Liver (tissue), 10 donors: ENCODE measurements around the gene TBC1D13. TPM values are rescaled to one million over a fixed set of nuclear protein-coding genes. Genes with fewer than 3 reads are reported as not detected.
"Not testable (repeated sequence)": the region's sequence is repeated elsewhere in the genome, so short reads cannot be mapped to it uniquely, and the experiment has no call there.

Experiments used
- DNase-seq: peaks from one replicate; pipeline ENCODE4 v3.0.0-alpha.2; 2017; ENCODE audit warnings: low spot score
- H3K27ac ChIP-seq, 2 donors: one replicate each; pipeline ENCODE4 v1.7.0; 2013; ENCODE audit warnings: inconsistent platforms in 2 of 2, low read length in 2 of 2, control low read depth in 1 of 2, low read depth in 1 of 2, mild to moderate bottlenecking in 1 of 2
- H3K27me3 ChIP-seq, 4 donors: one replicate each; pipeline versions ENCODE4 v1.6.1 to v1.7.0; 2013; ENCODE audit warnings: low read length in 3 of 4, inconsistent platforms in 1 of 4, mild to moderate bottlenecking in 1 of 4, moderate library complexity in 1 of 4; ENCODE audit not compliant: control insufficient read depth in 4 of 4, insufficient read depth in 4 of 4
- H3K36me3 ChIP-seq, 4 donors: one replicate each; pipeline versions ENCODE4 v1.6.1 to v1.7.0; 2013; ENCODE audit warnings: low read length in 3 of 4, mild to moderate bottlenecking in 3 of 4, low read depth in 1 of 4, moderate library complexity in 1 of 4; ENCODE audit not compliant: control insufficient read depth in 4 of 4, insufficient read depth in 3 of 4
- H3K4me1 ChIP-seq, 4 donors: one replicate each; pipeline versions ENCODE4 v1.6.1 to v1.7.0; 2013; ENCODE audit warnings: low read length in 3 of 4, mild to moderate bottlenecking in 3 of 4, moderate library complexity in 1 of 4; ENCODE audit not compliant: control insufficient read depth in 4 of 4, insufficient read depth in 4 of 4
- H3K4me3 ChIP-seq, 3 donors: one replicate each; pipeline versions ENCODE4 v1.6.1 to v1.7.0; 2013; ENCODE audit warnings: low read length in 3 of 3, control low read depth in 1 of 3, low read depth in 1 of 3, mild to moderate bottlenecking in 1 of 3
- H3K9ac ChIP-seq, 2 donors: one replicate each; pipeline ENCODE4 v1.7.0; 2013; ENCODE audit warnings: low read length in 2 of 2, mild to moderate bottlenecking in 2 of 2, moderate library complexity in 2 of 2, control low read depth in 1 of 2, low read depth in 1 of 2
- H3K9me3 ChIP-seq, 4 donors: one replicate each; pipeline versions ENCODE4 v1.6.1 to v1.7.0; 2013; ENCODE audit warnings: low read length in 3 of 4; ENCODE audit not compliant: control insufficient read depth in 4 of 4
- CTCF ChIP-seq: fragments of 150-350 bp; IDR thresholded peaks from 2 replicates; pipeline ENCODE4 v1.5.1; 2017; ENCODE audit warnings: improper control_type of control experiment, low read depth, low read length; ENCODE audit not compliant: missing input control
- RAD21 ChIP-seq, 2 donors: IDR thresholded peaks; 2 replicates each; pipeline ENCODE4 v1.6.1; 2016; ENCODE audit warnings: antibody characterized with exemption in 2 of 2, mild to moderate bottlenecking in 2 of 2
- RXRA ChIP-seq, 2 donors: IDR thresholded peaks; 2 replicates each; pipeline ENCODE4 v1.6.1; 2017 to 2018; ENCODE audit warnings: antibody characterized with exemption in 2 of 2, mild to moderate bottlenecking in 1 of 2
- WGBS: extraction: QIAGEN DNeasy Blood & Tissue Kit; methylation state at CpG from one replicate; pipeline ENCODE4 v1.1.7; 2013; 5-methylcytosine and 5-hydroxymethylcytosine counted together
- polyA plus RNA-seq, 2 donors: library from polyadenylated mRNA; stranded (reverse) in 1 of 2; unstranded in 1 of 2; fragments of 200-250 nt in 1 of 2; fragments of >200 nt in 1 of 2; fragmentation: Nextera tagmentation in 1 of 2; extraction: Ambion mirVana in 1 of 2; gene quantifications; one replicate each; pipeline versions ENCODE4 v1.2.1 to v1.2.3, GENCODE V29; 2013 to 2015
- small RNA-seq: library from RNA; depleted of rRNA; stranded (forward); fragments of <200 nt; gene quantifications from one replicate; pipeline ENCODE3, GENCODE V24; 2014
- total RNA-seq, 2 donors: library from RNA; depleted of rRNA; stranded (reverse); fragments of >200 nt; gene quantifications; one replicate each; pipeline ENCODE4 v1.2.3, GENCODE V29; 2014
- donor health status: healthy.
- donor health status: healthy.
- donor health status: healthy.
- donor health status: healthy.
- donor health status: healthy.

Gene TBC1D13
- total and polyA plus RNA-seq, 4 donors: 6.3 to 11.7 (median 8.0) TPM

GRCh38 chr9:128851779-128852600 lies 64.9 kb downstream of the TBC1D13 start:
- not testable (repeated sequence) for H3K9me3 ChIP-seq
- 53% methylated on average over 10 of the region's 10 CpGs for WGBS

GRCh38 chr9:128852646-128853045 lies 65.6 kb downstream of the TBC1D13 start:
- H3K9me3 ChIP-seq, DNase-seq, H3K27ac ChIP-seq, H3K4me3 ChIP-seq, H3K36me3 ChIP-seq, H3K27me3 ChIP-seq, H3K9ac ChIP-seq: not testable (repeated sequence)
- 81% methylated on average over 2 of the region's 2 CpGs for WGBS
- H3K4me1 ChIP-seq: peaks cover 2 to 13% (median 11%) of the 10 kb centered on the region in 4 donors

More at GRCh38 chr9:128851779-128852600, 64.9 kb downstream of the TBC1D13 start:
- peak; percentile 32 to 37 for TF ChIP-seq RXRA (IDR thresholded peaks at IDR 0.05)
- peak; percentile 61 for TF ChIP-seq CTCF
- TF ChIP-seq RAD21 (IDR thresholded peaks at IDR 0.05): peak; percentile 84
- not testable (repeated sequence) for H3K27ac ChIP-seq, H3K27me3 ChIP-seq, H3K9ac ChIP-seq, H3K36me3 ChIP-seq, DNase-seq, H3K4me3 ChIP-seq
- peaks cover 2 to 13% (median 11%) of the 10 kb centered on the region in 4 donors for H3K4me1 ChIP-seq

- not testable (repeated sequence) for H3K9ac ChIP-seq, H3K27me3 ChIP-seq, H3K27ac ChIP-seq, H3K36me3 ChIP-seq, H3K9me3 ChIP-seq, H3K4me3 ChIP-seq, DNase-seq
- 96% methylated on average over 6 of the region's 6 CpGs for WGBS
- peaks cover 2 to 13% (median 11%) of the 10 kb centered on the region in 4 donors for H3K4me1 ChIP-seq
Measured at GRCh38 chr9:128854454-128854853, 67.4 kb downstream of the TBC1D13 start.

- WGBS: 97% methylated on average over 7 of the region's 7 CpGs
- H3K4me1 ChIP-seq: peaks cover 8 to 24% (median 15%) of the 10 kb centered on the region in 4 donors
- H3K4me3 ChIP-seq, H3K9ac ChIP-seq, DNase-seq, H3K27me3 ChIP-seq, H3K36me3 ChIP-seq, H3K27ac ChIP-seq, H3K9me3 ChIP-seq: not testable (repeated sequence)
Measured at GRCh38 chr9:128858476-128858875, 71.4 kb downstream of the TBC1D13 start.

Small RNA genes within 50 kb of the gene (small RNA-seq; reads per million reads assigned to genes)
- gene RF00017: not detected

Other genes with a start within 250 kb of the TBC1D13 start
- gene SPTAN1, start 234.7 kb upstream of the TBC1D13 start, total RNA-seq: 10 to 100 TPM; 76.9 to 86.5 TPM
- gene SPTAN1, start 234.7 kb upstream of the TBC1D13 start, polyA plus RNA-seq: 10 to 100 TPM; 31.3 to 43.8 TPM
- 10 to 100 TPM; 10.9 to 58.0 TPM for gene DYNC2I2, start 130.4 kb upstream of the TBC1D13 start, total RNA-seq
- 10 to 100 TPM; 18.5 to 20.7 TPM for gene DYNC2I2, start 130.4 kb upstream of the TBC1D13 start, polyA plus RNA-seq
- 10 to 100 TPM; 79.9 to 95.6 TPM for gene SET, start 98.0 kb upstream of the TBC1D13 start, total RNA-seq
- gene SET, start 98.0 kb upstream of the TBC1D13 start, polyA plus RNA-seq: 10 to 100 TPM; 58.2 to 58.8 TPM
- gene PKN3, start 84.8 kb upstream of the TBC1D13 start, total RNA-seq: 1 to 10 TPM; 2.0 to 4.2 TPM
- gene PKN3, start 84.8 kb upstream of the TBC1D13 start, polyA plus RNA-seq: 1 to 10 TPM in 1 of 2 donors, under 1 TPM in 1; 0.61 to 1.1 TPM
- gene ZDHHC12, start 63.1 kb upstream of the TBC1D13 start, total RNA-seq: 10 to 100 TPM; 24.7 to 29.7 TPM
- gene ZDHHC12, start 63.1 kb upstream of the TBC1D13 start, polyA plus RNA-seq: 10 to 100 TPM; 30.9 to 48.2 TPM
- gene ZER1, start 15.3 kb upstream of the TBC1D13 start, total RNA-seq: 10 to 100 TPM; 20.0 to 29.1 TPM
- 10 to 100 TPM in 1 of 2 donors, 1 to 10 TPM in 1; 7.6 to 11.7 TPM for gene ZER1, start 15.3 kb upstream of the TBC1D13 start, polyA plus RNA-seq
- gene ENDOG, start 31.2 kb downstream of the TBC1D13 start, total RNA-seq: 10 to 100 TPM; 11.3 to 17.9 TPM
- gene ENDOG, start 31.2 kb downstream of the TBC1D13 start, polyA plus RNA-seq: 10 to 100 TPM; 12.2 to 25.0 TPM
- gene SPOUT1, start 42.5 kb downstream of the TBC1D13 start, total RNA-seq: 10 to 100 TPM in 1 of 2 donors, 1 to 10 TPM in 1; 9.0 to 13.7 TPM
- gene SPOUT1, start 42.5 kb downstream of the TBC1D13 start, polyA plus RNA-seq: 10 to 100 TPM; 15.3 to 30.1 TPM
- gene KYAT1, start 94.7 kb downstream of the TBC1D13 start, total RNA-seq: 1 to 10 TPM; 6.9 to 8.1 TPM
- gene KYAT1, start 94.7 kb downstream of the TBC1D13 start, polyA plus RNA-seq: 1 to 10 TPM; 3.8 to 8.0 TPM
- gene LRRC8A, start 94.9 kb downstream of the TBC1D13 start, total RNA-seq: 10 to 100 TPM; 15.8 to 22.8 TPM
- 10 to 100 TPM; 14.6 to 19.9 TPM for gene LRRC8A, start 94.9 kb downstream of the TBC1D13 start, polyA plus RNA-seq
- gene PHYHD1, start 133.7 kb downstream of the TBC1D13 start, total RNA-seq: 10 to 100 TPM in 1 of 2 donors, 1 to 10 TPM in 1; 9.2 to 28.4 TPM
- 10 to 100 TPM; 34.2 to 72.8 TPM for gene PHYHD1, start 133.7 kb downstream of the TBC1D13 start, polyA plus RNA-seq
- 10 to 100 TPM; 10.0 to 13.4 TPM for gene DOLK, start 160.3 kb downstream of the TBC1D13 start, total RNA-seq
- 10 to 100 TPM in 1 of 2 donors, 1 to 10 TPM in 1; 9.5 to 15.3 TPM for gene DOLK, start 160.3 kb downstream of the TBC1D13 start, polyA plus RNA-seq
- gene NUP188, start 160.4 kb downstream of the TBC1D13 start, total RNA-seq: 10 to 100 TPM; 31.4 to 34.7 TPM
- gene NUP188, start 160.4 kb downstream of the TBC1D13 start, polyA plus RNA-seq: 1 to 10 TPM; 6.9 to 7.0 TPM
- 10 to 100 TPM; 22.6 to 26.9 TPM for gene SH3GLB2, start 241.1 kb downstream of the TBC1D13 start, total RNA-seq
- gene SH3GLB2, start 241.1 kb downstream of the TBC1D13 start, polyA plus RNA-seq: 10 to 100 TPM in 1 of 2 donors, 1 to 10 TPM in 1; 5.0 to 14.0 TPM
- 10 to 100 TPM; 22.8 to 42.6 TPM for gene MIGA2, start 249.4 kb downstream of the TBC1D13 start, total RNA-seq
- 10 to 100 TPM in 1 of 2 donors, 1 to 10 TPM in 1; 8.0 to 11.1 TPM for gene MIGA2, start 249.4 kb downstream of the TBC1D13 start, polyA plus RNA-seq